ENCODE measurements around the gene RUNX1.

The RUNX1 gene

DNA sequence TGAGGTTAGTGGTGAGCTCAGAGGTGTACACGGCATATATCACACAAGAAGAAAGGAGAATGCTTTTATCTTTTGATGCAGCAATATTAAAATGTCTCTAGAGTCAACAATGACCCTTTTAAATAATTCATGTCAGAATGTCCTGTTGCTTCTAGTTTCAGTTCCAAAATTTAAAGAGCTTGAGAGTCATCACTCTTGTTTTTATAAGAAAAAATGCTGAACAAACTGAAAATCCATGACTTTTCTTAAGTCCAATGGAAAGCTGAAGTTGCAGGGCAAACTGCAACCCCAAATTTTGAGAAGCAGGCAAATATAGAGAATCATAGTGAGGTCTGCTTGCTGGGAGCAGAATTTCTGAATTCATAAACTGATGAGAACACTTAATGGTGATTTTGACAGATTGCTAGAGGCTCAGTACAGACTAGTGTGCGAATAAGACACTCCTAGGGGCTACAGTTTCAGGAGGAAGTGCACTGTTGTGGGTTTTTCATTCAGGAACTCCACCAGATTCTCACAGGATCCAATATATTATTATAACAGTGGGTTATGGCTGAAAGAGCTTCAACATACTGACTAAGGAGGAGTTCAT lies 245.2 kb downstream of the RUNX1 start:
- Histone ChIP-seq H3K79me2 (ENCODE audit: low read length) (peaks cover 69% of the 10 kb centered on the region), H4K20me1 (ENCODE audit: insufficient read depth, low read length) (peaks cover 70% of the 10 kb centered on the region), H3K36me3 (replicated peaks; ENCODE audit: low read depth, low read length) (peaks cover 78% of the 10 kb centered on the region)

DNA sequence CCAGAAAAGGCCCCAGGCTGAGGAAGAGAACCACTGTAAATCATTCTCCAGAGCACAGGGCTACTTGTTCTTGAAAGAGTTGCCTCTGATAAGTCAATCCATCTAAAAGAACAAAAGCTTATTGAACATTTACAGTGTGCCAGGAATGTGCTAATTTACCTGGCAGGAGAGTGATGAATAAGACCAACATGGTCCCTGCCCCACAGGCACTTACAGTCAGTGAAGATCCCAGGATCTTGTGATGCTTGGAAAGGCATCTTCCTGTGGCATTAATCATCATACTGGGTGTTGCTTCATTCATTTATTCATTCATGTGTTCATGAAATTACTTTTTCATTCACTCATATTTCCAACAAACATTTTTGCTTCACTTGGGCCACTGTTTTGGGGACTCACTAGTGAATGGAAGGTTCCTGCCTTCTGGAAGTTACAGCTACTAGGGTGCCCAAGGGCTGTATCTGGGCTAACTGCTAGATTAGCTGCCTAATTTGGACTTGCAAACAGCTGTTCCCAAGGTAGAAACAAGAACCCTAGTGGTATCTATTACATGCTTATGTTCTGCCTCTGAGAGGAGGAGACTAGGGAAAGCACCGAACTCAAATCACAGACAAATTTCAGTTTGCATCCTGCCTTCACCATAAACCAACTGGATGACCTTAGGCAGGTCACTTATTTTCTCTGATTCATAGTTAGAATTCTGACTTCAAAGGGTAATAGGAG lies 246.8 kb downstream of the RUNX1 start:
- H2AFZ ChIP-seq (ENCODE audit: low read depth, low read length) = no peak overlapping the region
- H3K79me2 ChIP-seq (ENCODE audit: low read length) = peaks cover 56% of the 10 kb centered on the region
- no peaks in the 10 kb centered on the region for H3K27me3 ChIP-seq (ENCODE audit: low read depth, low read length)
- TF ChIP-seq, protein P1, sequence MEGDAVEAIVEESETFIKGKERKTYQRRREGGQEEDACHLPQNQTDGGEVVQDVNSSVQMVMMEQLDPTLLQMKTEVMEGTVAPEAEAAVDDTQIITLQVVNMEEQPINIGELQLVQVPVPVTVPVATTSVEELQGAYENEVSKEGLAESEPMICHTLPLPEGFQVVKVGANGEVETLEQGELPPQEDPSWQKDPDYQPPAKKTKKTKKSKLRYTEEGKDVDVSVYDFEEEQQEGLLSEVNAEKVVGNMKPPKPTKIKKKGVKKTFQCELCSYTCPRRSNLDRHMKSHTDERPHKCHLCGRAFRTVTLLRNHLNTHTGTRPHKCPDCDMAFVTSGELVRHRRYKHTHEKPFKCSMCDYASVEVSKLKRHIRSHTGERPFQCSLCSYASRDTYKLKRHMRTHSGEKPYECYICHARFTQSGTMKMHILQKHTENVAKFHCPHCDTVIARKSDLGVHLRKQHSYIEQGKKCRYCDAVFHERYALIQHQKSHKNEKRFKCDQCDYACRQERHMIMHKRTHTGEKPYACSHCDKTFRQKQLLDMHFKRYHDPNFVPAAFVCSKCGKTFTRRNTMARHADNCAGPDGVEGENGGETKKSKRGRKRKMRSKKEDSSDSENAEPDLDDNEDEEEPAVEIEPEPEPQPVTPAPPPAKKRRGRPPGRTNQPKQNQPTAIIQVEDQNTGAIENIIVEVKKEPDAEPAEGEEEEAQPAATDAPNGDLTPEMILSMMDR (IDR thresholded peaks at IDR 0.05; ENCODE audit: low read depth, low read length) = no peak
- TF ChIP-seq EZH2phosphoT487 (IDR thresholded peaks at IDR 0.05; ENCODE audit: low read depth) = no peak
- peaks cover 81% of the 10 kb centered on the region for H3K36me3 ChIP-seq (replicated peaks; ENCODE audit: low read depth, low read length)
- no peak overlapping the region for H3K4me3 ChIP-seq (ENCODE audit: low read length)
- no peak overlapping the region for H3K9ac ChIP-seq (ENCODE audit: low read length)
- no peak overlapping the region for H3K27ac ChIP-seq (ENCODE audit: low read length)
- peaks cover 71% of the 10 kb centered on the region for H4K20me1 ChIP-seq (ENCODE audit: insufficient read depth, low read length)
- peaks cover 16% of the 10 kb centered on the region for H3K4me1 ChIP-seq (ENCODE audit: low read length)
- no peaks in the 10 kb centered on the region for H3K9me3 ChIP-seq (ENCODE audit: insufficient read depth, low read length)
- no peak overlapping the region for H3K4me2 ChIP-seq (ENCODE audit: low read length)

More for the DNA sequence above, 245.2 kb downstream of the RUNX1 start:
- H2AFZ ChIP-seq (ENCODE audit: low read depth, low read length) = no peak overlapping the region
- H3K4me3 ChIP-seq (ENCODE audit: low read length) = no peak overlapping the region
- H3K4me1 ChIP-seq (ENCODE audit: low read length) = peaks cover 16% of the 10 kb centered on the region
- H3K27me3 ChIP-seq (ENCODE audit: low read depth, low read length) = no peaks in the 10 kb centered on the region
- no peak overlapping the region for H3K4me2 ChIP-seq (ENCODE audit: low read length)
- H3K9ac ChIP-seq (ENCODE audit: low read length) = no peak overlapping the region
- TF ChIP-seq, protein P1 (IDR thresholded peaks at IDR 0.05; ENCODE audit: low read depth, low read length) = no peak
- TF ChIP-seq EZH2phosphoT487 (IDR thresholded peaks at IDR 0.05; ENCODE audit: low read depth) = no peak
- no peaks in the 10 kb centered on the region for H3K9me3 ChIP-seq (ENCODE audit: insufficient read depth, low read length)
- H3K27ac ChIP-seq (ENCODE audit: low read length) = peak overlapping the region; percentile 34; the same call in 1 of the 2 replicates

DNA sequence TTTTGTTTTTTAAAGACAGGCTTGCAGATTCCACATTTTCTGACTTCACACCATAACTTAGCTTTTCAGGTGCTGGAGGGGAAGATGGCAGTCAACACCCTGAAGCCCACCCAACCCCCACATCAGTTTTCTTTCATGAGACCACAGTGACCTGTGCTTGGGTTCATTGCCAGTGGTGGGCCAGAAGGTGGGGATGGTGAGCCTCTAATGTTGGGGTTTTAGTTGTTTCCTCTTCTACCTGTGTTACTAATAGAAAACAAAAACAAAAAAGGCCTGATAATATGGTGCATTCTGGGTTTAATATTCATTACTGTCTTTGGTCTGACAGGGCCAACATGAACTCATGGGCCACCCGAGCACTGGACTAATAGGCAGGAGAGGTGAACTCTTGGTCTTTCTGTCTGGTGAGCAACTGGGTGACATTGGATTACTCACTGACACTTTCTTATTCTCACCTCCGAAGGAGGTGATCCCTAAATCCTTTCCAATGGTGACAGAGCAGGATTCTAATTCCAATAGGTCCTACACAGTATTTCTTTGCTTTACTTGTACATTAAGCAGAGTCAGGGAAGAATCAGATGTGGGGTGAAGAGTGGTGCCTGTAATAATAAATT lies 247.5 kb downstream of the RUNX1 start:
- no peaks in the 10 kb centered on the region for H3K27me3 ChIP-seq (ENCODE audit: low read depth, low read length)
- no peak for TF ChIP-seq EZH2phosphoT487 (IDR thresholded peaks at IDR 0.05; ENCODE audit: low read depth)
- TF ChIP-seq, protein P1 (IDR thresholded peaks at IDR 0.05; ENCODE audit: low read depth, low read length) = peak; percentile 43
- H3K4me2 ChIP-seq (ENCODE audit: low read length) = no peak overlapping the region
- no peak overlapping the region for H3K27ac ChIP-seq (ENCODE audit: low read length)
- H3K79me2 ChIP-seq (ENCODE audit: low read length) = peaks cover 49% of the 10 kb centered on the region
- peaks cover 78% of the 10 kb centered on the region for H3K36me3 ChIP-seq (replicated peaks; ENCODE audit: low read depth, low read length)
- no peak overlapping the region for H3K4me3 ChIP-seq (ENCODE audit: low read length)
- no peak overlapping the region for H3K9ac ChIP-seq (ENCODE audit: low read length)
- no peak overlapping the region for H2AFZ ChIP-seq (ENCODE audit: low read depth, low read length)
- H3K4me1 ChIP-seq (ENCODE audit: low read length) = peaks cover 16% of the 10 kb centered on the region
- H3K9me3 ChIP-seq (ENCODE audit: insufficient read depth, low read length) = no peaks in the 10 kb centered on the region
- H4K20me1 ChIP-seq (ENCODE audit: insufficient read depth, low read length) = peaks cover 64% of the 10 kb centered on the region
